Mesodermal cell (in vitro differentiated cells): ENCODE results near the gene LRP1B.

ENCODE experiments used
- H3K27ac ChIP-seq: 2 replicates; pipeline ENCODE4 v1.7.0; 2013; ENCODE audit warnings: mild to moderate bottlenecking, low read depth, low read length, moderate library complexity; ENCODE audit not compliant: severe bottlenecking
- H3K36me3 ChIP-seq: 2 replicates; pipeline ENCODE4 v1.7.1; 2013; ENCODE audit warnings: mild to moderate bottlenecking, low read length, moderate library complexity; ENCODE audit not compliant: control insufficient read depth, insufficient read depth
- H3K4me1 ChIP-seq: one replicate; pipeline ENCODE4 v1.7.1; 2013; ENCODE audit warnings: mild to moderate bottlenecking, low read length; ENCODE audit not compliant: insufficient read depth, control insufficient read depth, poor library complexity, severe bottlenecking
- H3K4me3 ChIP-seq: 2 replicates; pipeline ENCODE4 v1.7.0; 2013; ENCODE audit warnings: low read length, control low read depth, mild to moderate bottlenecking; ENCODE audit not compliant: insufficient read depth, poor library complexity, severe bottlenecking; ENCODE audit errors: extremely low read depth
- H3K9me3 ChIP-seq: 2 replicates; pipeline ENCODE4 v1.7.1; 2013; ENCODE audit warnings: mild to moderate bottlenecking, low read length, moderate library complexity; ENCODE audit not compliant: control insufficient read depth
- WGBS, 2 experiments: methylation state at CpG; one replicate each; pipeline ENCODE4 v1.1.5; 2013; ENCODE audit warnings: missing lambda C conversion rate in 2 of 2; ENCODE audit not compliant: insufficient coverage in 2 of 2; 5-methylcytosine and 5-hydroxymethylcytosine counted together

LRP1B gene

GRCh38 chr2:140248623-140249022 is 1882.2 kb downstream of the LRP1B start:
- WGBS, 2 experiments = no CpG with 5 or more reads among the region's 2 CpGs
- Histone ChIP-seq H3K4me1 (no peaks in the 10 kb centered on the region), H3K27ac (no peak overlapping the region), H3K36me3 (no peaks in the 10 kb centered on the region), H3K4me3 (no peak overlapping the region), H3K9me3 (no peaks in the 10 kb centered on the region)

- Histone ChIP-seq H3K4me3 (no peak overlapping the region), H3K36me3 (no peaks in the 10 kb centered on the region), H3K4me1 (no peaks in the 10 kb centered on the region), H3K27ac (no peak overlapping the region), H3K9me3 (no peaks in the 10 kb centered on the region)
- 77 to 94% methylated on average over 2 to 3 of the region's 4 CpGs for WGBS, 2 experiments
These were observed 1883.2 kb downstream of the LRP1B start for GRCh38 chr2:140247451-140248195.

- WGBS, 2 experiments = no CpG with 5 or more reads among the region's 1 CpG
These were observed 1883.9 kb downstream of the LRP1B start for GRCh38 chr2:140246957-140247356.

GRCh38 chr2:140246058-140246457 is 1884.8 kb downstream of the LRP1B start:
- Histone ChIP-seq H3K27ac (no peak overlapping the region), H3K4me3 (no peak overlapping the region), H3K36me3 (no peaks in the 10 kb centered on the region), H3K9me3 (no peaks in the 10 kb centered on the region), H3K4me1 (no peaks in the 10 kb centered on the region)
- WGBS, 2 experiments = no CpG with 5 or more reads among the region's 1 CpG

More at GRCh38 chr2:140246957-140247356, 1883.9 kb downstream of the LRP1B start:
- Histone ChIP-seq H3K27ac (no peak overlapping the region), H3K36me3 (no peaks in the 10 kb centered on the region), H3K4me3 (no peak overlapping the region), H3K9me3 (no peaks in the 10 kb centered on the region), H3K4me1 (no peaks in the 10 kb centered on the region)

- H3K36me3 ChIP-seq = no peaks in the 10 kb centered on the region
- H3K9me3 ChIP-seq = no peaks in the 10 kb centered on the region
- WGBS, 2 experiments = no CpG with 5 or more reads among the region's 1 CpG
These were observed 1887.9 kb downstream of the LRP1B start for GRCh38 chr2:140242889-140243288.

GRCh38 chr2:140234116-140234515 is 1896.7 kb downstream of the LRP1B start:
- WGBS, 2 experiments = no CpG with 5 or more reads among the region's 3 CpGs
- H3K4me1 ChIP-seq = no peaks in the 10 kb centered on the region
- no peak overlapping the region for H3K27ac ChIP-seq
- H3K36me3 ChIP-seq = no peaks in the 10 kb centered on the region
- H3K4me3 ChIP-seq = no peak overlapping the region
- H3K9me3 ChIP-seq = no peaks in the 10 kb centered on the region

More at GRCh38 chr2:140242889-140243288, 1887.9 kb downstream of the LRP1B start:
- no peak overlapping the region for H3K4me3 ChIP-seq
- no peaks in the 10 kb centered on the region for H3K4me1 ChIP-seq
- no peak overlapping the region for H3K27ac ChIP-seq

- H3K9me3 ChIP-seq = no peaks in the 10 kb centered on the region
- no peaks in the 10 kb centered on the region for H3K4me1 ChIP-seq
- H3K36me3 ChIP-seq = no peaks in the 10 kb centered on the region
- WGBS, 2 experiments = 95 to 100% methylated on average over 1 to 2 of the region's 2 CpGs
- H3K27ac ChIP-seq = no peak overlapping the region
- no peak overlapping the region for H3K4me3 ChIP-seq
These were observed 1919.9 kb downstream of the LRP1B start for GRCh38 chr2:140210963-140211362.

- Histone ChIP-seq H3K9me3 (no peaks in the 10 kb centered on the region), H3K27ac (no peak overlapping the region), H3K36me3 (no peaks in the 10 kb centered on the region), H3K4me3 (no peak overlapping the region), H3K4me1 (no peaks in the 10 kb centered on the region)
- WGBS, 2 experiments = 73 to 92% methylated on average over 1 of the region's 2 CpGs
These were observed 1925.7 kb downstream of the LRP1B start for GRCh38 chr2:140205093-140205492.

GRCh38 chr2:140203347-140203746 is 1927.5 kb downstream of the LRP1B start:
- Histone ChIP-seq H3K27ac (no peak overlapping the region), H3K4me1 (no peaks in the 10 kb centered on the region), H3K36me3 (no peaks in the 10 kb centered on the region), H3K9me3 (no peaks in the 10 kb centered on the region), H3K4me3 (no peak overlapping the region)
- WGBS, 2 experiments = 79 to 92% methylated on average over 2 to 5 of the region's 6 CpGs

- H3K36me3 ChIP-seq = no peaks in the 10 kb centered on the region
- no peak overlapping the region for H3K4me3 ChIP-seq
- H3K9me3 ChIP-seq = no peaks in the 10 kb centered on the region
- H3K4me1 ChIP-seq = no peaks in the 10 kb centered on the region
- no peak overlapping the region for H3K27ac ChIP-seq
- 80 to 100% methylated on average over 1 of the region's 2 CpGs for WGBS, 2 experiments
These were observed 1929.2 kb downstream of the LRP1B start for GRCh38 chr2:140201572-140201971.

GRCh38 chr2:140200764-140201163 is 1930.1 kb downstream of the LRP1B start:
- Histone ChIP-seq H3K27ac (no peak overlapping the region), H3K4me1 (no peaks in the 10 kb centered on the region), H3K9me3 (no peaks in the 10 kb centered on the region), H3K36me3 (no peaks in the 10 kb centered on the region), H3K4me3 (no peak overlapping the region)
- WGBS, 2 experiments = no CpG with 5 or more reads among the region's 2 CpGs
